NB4 (cell line): ENCODE data around the gene KRABD2.

Experiments
- DNase-seq: peaks from one replicate; pipeline ENCODE4 v3.0.0; 2010; ENCODE audit warnings: low read depth
- H3K4me3 ChIP-seq: one replicate; pipeline ENCODE4 v1.5.1; 2011; ENCODE audit warnings: mild to moderate bottlenecking, low read depth, low read length, moderate library complexity
- CTCF ChIP-seq: IDR thresholded peaks from one replicate; pipeline ENCODE4 v1.5.1; 2012; ENCODE audit warnings: low read depth, low read length
- MAX ChIP-seq: IDR thresholded peaks from 2 replicates; pipeline ENCODE4 v1.6.1; 2011; ENCODE audit warnings: low read depth, low read length
- MYC ChIP-seq: IDR thresholded peaks from 2 replicates; pipeline ENCODE4 v1.6.1; 2011; ENCODE audit warnings: low read depth, low read length
- POLR2A ChIP-seq: IDR thresholded peaks from 2 replicates; pipeline ENCODE4 v1.6.1; 2011; ENCODE audit warnings: mild to moderate bottlenecking; ENCODE audit not compliant: insufficient read length; ENCODE audit errors: extremely low read depth

KRABD2 gene

GRCh38 chr17:8409966-8410882 is 33.7 kb upstream of the KRABD2 start:
- TF ChIP-seq CTCF: peak; percentile 70
- no peak for TF ChIP-seq MYC
- TF ChIP-seq POLR2A: no peak
- no peak for TF ChIP-seq MAX
- peak; percentile 77 for DNase-seq
- H3K4me3 ChIP-seq: no peak overlapping the region

- no peak for TF ChIP-seq MYC
- TF ChIP-seq POLR2A: no peak
- TF ChIP-seq CTCF: no peak
- TF ChIP-seq MAX: no peak
- no peak for DNase-seq
- no peak overlapping the region for H3K4me3 ChIP-seq
These were observed 31.9 kb upstream of the KRABD2 start for GRCh38 chr17:8408371-8408770.

GRCh38 chr17:8406174-8406573 is 29.7 kb upstream of the KRABD2 start:
- no peak for DNase-seq
- no peak overlapping the region for H3K4me3 ChIP-seq
- TF ChIP-seq MAX: no peak
- no peak for TF ChIP-seq POLR2A
- no peak for TF ChIP-seq CTCF
- no peak for TF ChIP-seq MYC

- no peak overlapping the region for H3K4me3 ChIP-seq
- DNase-seq: no peak
- TF ChIP-seq POLR2A (no peak), MAX (no peak), MYC (no peak), CTCF (no peak)
These were observed 29.1 kb upstream of the KRABD2 start for GRCh38 chr17:8405499-8406016.

- H3K4me3 ChIP-seq: no peak overlapping the region
- TF ChIP-seq MYC (no peak), CTCF (no peak), POLR2A (no peak), MAX (no peak)
- no peak for DNase-seq
These were observed 26.5 kb upstream of the KRABD2 start for GRCh38 chr17:8402921-8403536.
